DOHH2 (cell line): ENCODE measurements around the gene AGTPBP1.

Experiments
- H3F3A ChIP-seq: fragments of 200-600 bp; sonication (generic), shearing (Covaris generic); 2 replicates; pipeline ENCODE4 v1.6.0; 2016; ENCODE audit warnings: antibody characterized with exemption, mild to moderate bottlenecking; ENCODE audit not compliant: control insufficient read depth, insufficient read depth
- H3K27ac ChIP-seq: fragments of 200-600 bp; sonication (generic); 2 replicates; pipeline ENCODE4 v1.5.1; 2014; ENCODE audit warnings: low read depth, mild to moderate bottlenecking, low read length, moderate library complexity
- H3K27me3 ChIP-seq: fragments of 200-600 bp; sonication (generic); 2 replicates; pipeline ENCODE4 v1.6.1; 2014; ENCODE audit warnings: mild to moderate bottlenecking, low read length, mixed read lengths; ENCODE audit not compliant: control insufficient read depth
- H3K36me3 ChIP-seq: fragments of 200-600 bp; sonication (generic); 2 replicates; pipeline ENCODE4 v1.6.1; 2014; ENCODE audit warnings: mild to moderate bottlenecking, low read length, moderate library complexity, mixed read lengths; ENCODE audit not compliant: control insufficient read depth
- H3K4me1 ChIP-seq: fragments of 200-600 bp; sonication (generic); 2 replicates; pipeline ENCODE4 v1.6.1; 2014; ENCODE audit warnings: mild to moderate bottlenecking, low read length, mixed read lengths; ENCODE audit not compliant: control insufficient read depth
- H3K4me2 ChIP-seq: fragments of 200-600 bp; sonication (generic); 2 replicates; pipeline ENCODE4 v1.6.0; 2014; ENCODE audit warnings: mild to moderate bottlenecking, low read length, moderate library complexity
- H3K4me3 ChIP-seq: fragments of 200-600 bp; sonication (generic); 2 replicates; pipeline ENCODE4 v1.5.1; 2014; ENCODE audit warnings: mild to moderate bottlenecking, low read length, mixed read lengths
- H3K79me2 ChIP-seq: fragments of 200-600 bp; sonication (generic); 2 replicates; pipeline ENCODE4 v1.6.1; 2014; ENCODE audit warnings: mild to moderate bottlenecking, low read length, mixed read lengths; ENCODE audit not compliant: control insufficient read depth
- H3K9me2 ChIP-seq: fragments of 200-600 bp; sonication (generic); replicated peaks from 2 replicates; pipeline ENCODE4 v1.6.1; 2014; ENCODE audit warnings: mild to moderate bottlenecking, low read length, mixed read lengths; ENCODE audit not compliant: control insufficient read depth
- H3K9me3 ChIP-seq: fragments of 200-600 bp; sonication (generic); 2 replicates; pipeline ENCODE4 v1.6.1; 2014; ENCODE audit warnings: antibody characterized with exemption, low read length, mixed read lengths; ENCODE audit not compliant: control insufficient read depth, insufficient read depth
- H4K20me1 ChIP-seq: fragments of 200-600 bp; sonication (generic); 2 replicates; pipeline ENCODE4 v1.6.0; 2014; ENCODE audit warnings: low read depth, mild to moderate bottlenecking, antibody characterized with exemption, low read length, moderate library complexity; ENCODE audit not compliant: control insufficient read depth, insufficient read depth
- EZH2phosphoT487 ChIP-seq: fragments of 200-600 bp; sonication (generic); IDR thresholded peaks from 2 replicates; pipeline ENCODE4 v1.6.1; 2017; ENCODE audit warnings: borderline replicate concordance, mild to moderate bottlenecking, antibody characterized with exemption, low read length, moderate library complexity, mixed read lengths
- TF ChIP-seq, protein P1 (sequence below): fragments of 200-600 bp; sonication (generic); IDR thresholded peaks from one replicate; pipeline ENCODE4 v1.5.1; 2014; ENCODE audit warnings: antibody characterized with exemption, mild to moderate bottlenecking, low read depth, low read length; ENCODE audit not compliant: poor library complexity, severe bottlenecking

Gene AGTPBP1

GRCh38 chr9:85515021-85515420 is 226.7 kb downstream of the AGTPBP1 start:
- TF ChIP-seq, protein P1, sequence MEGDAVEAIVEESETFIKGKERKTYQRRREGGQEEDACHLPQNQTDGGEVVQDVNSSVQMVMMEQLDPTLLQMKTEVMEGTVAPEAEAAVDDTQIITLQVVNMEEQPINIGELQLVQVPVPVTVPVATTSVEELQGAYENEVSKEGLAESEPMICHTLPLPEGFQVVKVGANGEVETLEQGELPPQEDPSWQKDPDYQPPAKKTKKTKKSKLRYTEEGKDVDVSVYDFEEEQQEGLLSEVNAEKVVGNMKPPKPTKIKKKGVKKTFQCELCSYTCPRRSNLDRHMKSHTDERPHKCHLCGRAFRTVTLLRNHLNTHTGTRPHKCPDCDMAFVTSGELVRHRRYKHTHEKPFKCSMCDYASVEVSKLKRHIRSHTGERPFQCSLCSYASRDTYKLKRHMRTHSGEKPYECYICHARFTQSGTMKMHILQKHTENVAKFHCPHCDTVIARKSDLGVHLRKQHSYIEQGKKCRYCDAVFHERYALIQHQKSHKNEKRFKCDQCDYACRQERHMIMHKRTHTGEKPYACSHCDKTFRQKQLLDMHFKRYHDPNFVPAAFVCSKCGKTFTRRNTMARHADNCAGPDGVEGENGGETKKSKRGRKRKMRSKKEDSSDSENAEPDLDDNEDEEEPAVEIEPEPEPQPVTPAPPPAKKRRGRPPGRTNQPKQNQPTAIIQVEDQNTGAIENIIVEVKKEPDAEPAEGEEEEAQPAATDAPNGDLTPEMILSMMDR = no peak
- TF ChIP-seq EZH2phosphoT487 = no peak
- H3K9me3 ChIP-seq = no peaks in the 10 kb centered on the region
- no peaks in the 10 kb centered on the region for H3K79me2 ChIP-seq
- no peaks in the 10 kb centered on the region for H3K9me2 ChIP-seq
- H3K27ac ChIP-seq = no peak overlapping the region
- H3K36me3 ChIP-seq = no peaks in the 10 kb centered on the region
- no peak overlapping the region for H3K4me2 ChIP-seq
- H4K20me1 ChIP-seq = no peaks in the 10 kb centered on the region
- no peaks in the 10 kb centered on the region for H3K4me1 ChIP-seq
- no peaks in the 10 kb centered on the region for H3K27me3 ChIP-seq
- H3K4me3 ChIP-seq = no peak overlapping the region
- H3F3A ChIP-seq = no peaks in the 10 kb centered on the region

DNA sequence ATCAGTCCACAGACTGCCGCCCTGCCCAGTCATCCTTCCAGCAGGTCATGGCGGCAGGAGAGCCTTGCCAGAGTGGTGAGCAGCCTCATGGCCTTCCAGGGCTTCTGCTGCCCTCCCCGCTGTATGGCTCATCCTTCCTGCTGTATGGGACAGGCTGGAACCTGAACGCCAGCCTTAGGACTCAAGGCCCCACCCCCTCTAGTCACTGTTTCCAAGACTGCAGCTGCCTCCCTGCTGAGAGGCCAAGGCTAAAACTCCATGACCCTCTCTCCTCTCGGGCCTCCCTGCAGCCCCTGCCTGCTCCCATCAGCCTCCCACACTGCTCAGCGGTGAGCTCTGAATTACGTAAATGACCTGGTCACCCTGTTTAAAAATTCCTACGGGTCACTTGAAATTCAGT is 227.5 kb downstream of the AGTPBP1 start:
- H3K27ac ChIP-seq = no peak overlapping the region
- H3K4me2 ChIP-seq = no peak overlapping the region
- no peaks in the 10 kb centered on the region for H3F3A ChIP-seq
- H3K79me2 ChIP-seq = no peaks in the 10 kb centered on the region
- H3K9me3 ChIP-seq = no peaks in the 10 kb centered on the region
- no peaks in the 10 kb centered on the region for H3K9me2 ChIP-seq
- no peaks in the 10 kb centered on the region for H3K27me3 ChIP-seq
- no peaks in the 10 kb centered on the region for H4K20me1 ChIP-seq
- H3K36me3 ChIP-seq = no peaks in the 10 kb centered on the region
- H3K4me3 ChIP-seq = no peak overlapping the region
- H3K4me1 ChIP-seq = no peaks in the 10 kb centered on the region
- TF ChIP-seq, protein P1 = no peak
- no peak for TF ChIP-seq EZH2phosphoT487

- Histone ChIP-seq H3K4me2 (no peak overlapping the region), H3K27me3 (no peaks in the 10 kb centered on the region), H3F3A (no peaks in the 10 kb centered on the region)
Observed at GRCh38 chr9:85511746-85512145, 230.0 kb downstream of the AGTPBP1 start.

More at GRCh38 chr9:85511746-85512145, 230.0 kb downstream of the AGTPBP1 start:
- Histone ChIP-seq H4K20me1 (no peaks in the 10 kb centered on the region), H3K9me3 (no peaks in the 10 kb centered on the region), H3K4me3 (no peak overlapping the region), H3K79me2 (no peaks in the 10 kb centered on the region), H3K27ac (no peak overlapping the region), H3K9me2 (no peaks in the 10 kb centered on the region), H3K4me1 (no peaks in the 10 kb centered on the region), H3K36me3 (no peaks in the 10 kb centered on the region)
- TF ChIP-seq, protein P1 = no peak
- no peak for TF ChIP-seq EZH2phosphoT487
